ENCODE results near the gene FLT3.

Gene FLT3

GRCh38 chr13:28099396-28100149 is 803 bp downstream of the FLT3 start:
- Histone ChIP-seq H3K27me3 (ENCODE audit: control insufficient read depth, insufficient read depth, low read length) (peaks cover 3% of the 10 kb centered on the region), H3K9ac (no peak overlapping the region), H3K79me2 (no peaks in the 10 kb centered on the region), H3K27ac (no peak overlapping the region), H3K4me2 (ENCODE audit: low read length) (peak overlapping the region; percentile 67), H3K4me1 (no peaks in the 10 kb centered on the region), H3K4me3 (ENCODE audit: low read depth, low read length) (no peak overlapping the region), H3K9me3 (ENCODE audit: control insufficient read depth, low read length) (peaks cover 4% of the 10 kb centered on the region), H3K36me3 (ENCODE audit: control insufficient read depth, insufficient read depth, low read length) (no peaks in the 10 kb centered on the region), H2AFZ (no peak overlapping the region)
- no peak for TF ChIP-seq CTCF (IDR thresholded peaks at IDR 0.05)

- no peak overlapping the region for H3K4me2 ChIP-seq (ENCODE audit: low read length)
- TF ChIP-seq CTCF (IDR thresholded peaks at IDR 0.05) = no peak
These were observed 2.9 kb downstream of the FLT3 start for GRCh38 chr13:28097503-28097902.

GRCh38 chr13:28094306-28094705 is 6.1 kb downstream of the FLT3 start:
- Histone ChIP-seq H3K9ac (no peak overlapping the region), H3K27ac (no peak overlapping the region), H2AFZ (no peak overlapping the region), H3K27me3 (ENCODE audit: control insufficient read depth, insufficient read depth, low read length) (no peaks in the 10 kb centered on the region), H3K4me2 (ENCODE audit: low read length) (no peak overlapping the region), H3K79me2 (no peaks in the 10 kb centered on the region), H3K36me3 (ENCODE audit: control insufficient read depth, insufficient read depth, low read length) (no peaks in the 10 kb centered on the region), H3K9me3 (ENCODE audit: control insufficient read depth, low read length) (peaks cover 4% of the 10 kb centered on the region), H3K4me1 (no peaks in the 10 kb centered on the region), H3K4me3 (ENCODE audit: low read depth, low read length) (no peak overlapping the region)
- TF ChIP-seq CTCF (IDR thresholded peaks at IDR 0.05) = no peak

More at GRCh38 chr13:28097503-28097902, 2.9 kb downstream of the FLT3 start:
- H3K27ac ChIP-seq = no peak overlapping the region
- H3K4me3 ChIP-seq (ENCODE audit: low read depth, low read length) = no peak overlapping the region
- H3K36me3 ChIP-seq (ENCODE audit: control insufficient read depth, insufficient read depth, low read length) = no peaks in the 10 kb centered on the region
- H3K27me3 ChIP-seq (ENCODE audit: control insufficient read depth, insufficient read depth, low read length) = peaks cover 3% of the 10 kb centered on the region
- no peak overlapping the region for H3K9ac ChIP-seq
- no peaks in the 10 kb centered on the region for H3K4me1 ChIP-seq
- H3K9me3 ChIP-seq (ENCODE audit: control insufficient read depth, low read length) = peaks cover 4% of the 10 kb centered on the region
- H3K79me2 ChIP-seq = no peaks in the 10 kb centered on the region
- H2AFZ ChIP-seq = no peak overlapping the region

DNA sequence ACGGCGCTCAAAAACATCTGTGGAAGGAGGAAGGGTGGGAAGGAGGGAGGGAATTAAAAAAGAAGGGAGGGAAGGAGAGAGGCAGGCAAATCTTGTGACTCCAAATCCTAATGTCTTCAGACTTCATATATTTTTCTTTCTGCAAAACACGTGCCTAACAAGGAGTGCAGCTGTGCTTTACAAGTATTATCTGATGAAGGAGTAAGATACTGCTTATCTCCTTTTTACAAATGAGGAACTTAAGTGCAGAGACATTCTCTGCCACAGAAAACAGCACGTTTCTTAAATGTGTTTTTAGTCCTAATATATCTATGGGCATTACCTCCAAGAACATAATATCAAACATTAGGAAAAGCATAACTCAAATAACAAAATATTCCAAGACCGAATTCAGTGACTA is 6.5 kb downstream of the FLT3 start:
- Histone ChIP-seq H3K4me2 (ENCODE audit: low read length) (no peak overlapping the region), H3K79me2 (no peaks in the 10 kb centered on the region), H3K4me3 (ENCODE audit: low read depth, low read length) (no peak overlapping the region), H2AFZ (no peak overlapping the region), H3K9me3 (ENCODE audit: control insufficient read depth, low read length) (peaks cover 4% of the 10 kb centered on the region), H3K27ac (no peak overlapping the region), H3K27me3 (ENCODE audit: control insufficient read depth, insufficient read depth, low read length) (no peaks in the 10 kb centered on the region), H3K36me3 (ENCODE audit: control insufficient read depth, insufficient read depth, low read length) (no peaks in the 10 kb centered on the region), H3K9ac (no peak overlapping the region), H3K4me1 (no peaks in the 10 kb centered on the region)
- no peak for TF ChIP-seq CTCF (IDR thresholded peaks at IDR 0.05)

GRCh38 chr13:28092431-28092830 is 7.9 kb downstream of the FLT3 start:
- Histone ChIP-seq H3K4me3 (ENCODE audit: low read depth, low read length) (no peak overlapping the region), H3K9me3 (ENCODE audit: control insufficient read depth, low read length) (no peaks in the 10 kb centered on the region), H2AFZ (no peak overlapping the region), H3K36me3 (ENCODE audit: control insufficient read depth, insufficient read depth, low read length) (no peaks in the 10 kb centered on the region), H3K4me2 (ENCODE audit: low read length) (no peak overlapping the region), H3K4me1 (no peaks in the 10 kb centered on the region), H3K27ac (no peak overlapping the region), H3K79me2 (no peaks in the 10 kb centered on the region), H3K9ac (no peak overlapping the region), H3K27me3 (ENCODE audit: control insufficient read depth, insufficient read depth, low read length) (no peaks in the 10 kb centered on the region)
- TF ChIP-seq CTCF (IDR thresholded peaks at IDR 0.05) = no peak
